HCT116 (cell line): Measurements from ENCODE around the gene VPS33B. TPM values are rescaled to one million over a fixed set of nuclear protein-coding genes. Genes with fewer than 3 reads are reported as not detected.

Experiments
- ATAC-seq: fragments of 200-7000 bp; cut with Tn5 transposase; 2 replicates; pipeline ENCODE4 v1.9.1; 2020; ENCODE audit warnings: mild to moderate bottlenecking, moderate library complexity
- BruUV-seq: library from RNA; stranded (reverse); fragments of 400-500 nt; replicated peaks from 2 replicates; lab custom pipeline; 2021; lab: Mats Ljungman, UMichigan
- CTCF ChIA-PET: fragments of 300-600 bp; sonication (Branson Sonifier 250); formaldehyde crosslinking; loops from one replicate; lab custom pipeline; 2021; ENCODE audit warnings: antibody characterized with exemption; lab: Charles Lee
- POLR2A ChIA-PET: fragments of 300-600, 350-600 bp; sonication (Branson Sonifier 250); formaldehyde crosslinking; loops from one replicate; lab custom pipeline; 2021; ENCODE audit warnings: antibody characterized with exemption; lab: Charles Lee
- RAD21 ChIA-PET, 2 experiments: fragments of 300-600 bp; sonication (Branson Sonifier 250); formaldehyde crosslinking; loops; one replicate each; lab custom pipeline; 2023; ENCODE audit warnings: low total read pairs in 2 of 2; ENCODE audit not compliant: uncharacterized antibody in 2 of 2, unreplicated experiment in 2 of 2, low non-redundant PET in 1 of 2; lab: Charles Lee
- DNase-seq: peaks from one replicate; pipeline ENCODE4 v3.0.0-alpha.2; 2010; ENCODE audit warnings: low read depth, low spot score
- H2AFZ ChIP-seq: fragments of 200-600 bp; shearing (Covaris generic), sonication (generic); 2 replicates; pipeline ENCODE4 v1.6.1; 2017; ENCODE audit warnings: low read depth, mixed run types, mixed read lengths, antibody characterized with exemption, low read length; ENCODE audit not compliant: poor library complexity, severe bottlenecking
- H3K27ac ChIP-seq: 2 replicates; pipeline ENCODE4 v1.5.1; 2012; ENCODE audit warnings: low read depth, low read length
- H3K27me3 ChIP-seq: fragments of 200-600 bp; sonication (generic); 2 replicates; pipeline ENCODE4 v1.6.1; 2016; ENCODE audit warnings: mixed run types, low read length, mixed read lengths; ENCODE audit not compliant: insufficient read depth
- H3K36me3 ChIP-seq, 2 experiments: fragments of 200-500 bp in 1 of 2; fragments of 200-600 bp in 1 of 2; sonication (Bioruptor generic) in 1 of 2; sonication (generic) in 1 of 2; 2 replicates each; pipeline versions ENCODE4 v1.5.1 to v1.6.1; 2014 to 2016; ENCODE audit warnings: low read length in 2 of 2, inconsistent platforms in 1 of 2, mixed read lengths in 1 of 2, mixed run types in 1 of 2; ENCODE audit not compliant: insufficient read depth in 2 of 2, control insufficient read depth in 1 of 2
- H3K4me1 ChIP-seq, 2 experiments: fragments of 200-600 bp in 1 of 2; sonication (generic) in 1 of 2; 2 replicates each; pipeline versions ENCODE4 v1.5.1 to v1.6.1; 2012 to 2017; ENCODE audit warnings: low read length in 2 of 2, inconsistent platforms in 1 of 2, mild to moderate bottlenecking in 1 of 2, mixed read lengths in 1 of 2, mixed run types in 1 of 2, moderate library complexity in 1 of 2; ENCODE audit not compliant: insufficient read depth in 2 of 2, control insufficient read depth in 1 of 2
- H3K4me2 ChIP-seq: fragments of 200-600 bp; sonication (generic); 2 replicates; pipeline ENCODE4 v1.6.1; 2017; ENCODE audit warnings: mixed run types, low read length, mixed read lengths
- H3K4me3 ChIP-seq, 2 experiments: fragments of 200-600 bp in 1 of 2; sonication (generic) in 1 of 2; replicated peaks in 1 of 2; 2 replicates each; pipeline ENCODE4 v1.5.1; 2011 to 2016; ENCODE audit warnings: low read length in 2 of 2, control low read depth in 1 of 2, low read depth in 1 of 2, mild to moderate bottlenecking in 1 of 2, mixed read lengths in 1 of 2, mixed run types in 1 of 2
- H3K79me2 ChIP-seq: fragments of 200-600 bp; sonication (generic); 2 replicates; pipeline ENCODE4 v1.6.1; 2017; ENCODE audit warnings: mild to moderate bottlenecking, mixed run types, low read length, moderate library complexity, mixed read lengths; ENCODE audit not compliant: insufficient read depth
- H3K9ac ChIP-seq: fragments of 200-600 bp; sonication (generic); 2 replicates; pipeline ENCODE4 v1.6.1; 2016; ENCODE audit warnings: low read length, mixed read lengths
- H3K9me2 ChIP-seq: fragments of 200-600 bp; sonication (generic), shearing (Covaris generic); 2 replicates; pipeline ENCODE4 v1.6.1; 2017; ENCODE audit warnings: mixed run types, mild to moderate bottlenecking, moderate library complexity; ENCODE audit not compliant: insufficient read depth
- H3K9me3 ChIP-seq, 2 experiments: fragments of 200-500 bp in 1 of 2; fragments of 200-600 bp in 1 of 2; sonication (Bioruptor generic) in 1 of 2; sonication (generic) in 1 of 2; 2 replicates each; pipeline ENCODE4 v1.6.1; 2014 to 2017; ENCODE audit warnings: low read length in 2 of 2, mixed read lengths in 2 of 2, inconsistent platforms in 1 of 2, low read depth in 1 of 2, mild to moderate bottlenecking in 1 of 2, mixed run types in 1 of 2, moderate library complexity in 1 of 2; ENCODE audit not compliant: control insufficient read depth in 1 of 2, insufficient read depth in 1 of 2
- H4K20me1 ChIP-seq: fragments of 200-600 bp; sonication (generic), shearing (Covaris generic); 2 replicates; pipeline ENCODE4 v1.6.1; 2017; ENCODE audit warnings: mixed run types, mild to moderate bottlenecking, moderate library complexity; ENCODE audit not compliant: insufficient read depth
- EZH2 ChIP-seq: fragments of 200-600 bp; sonication (generic); IDR thresholded peaks from 2 replicates; pipeline ENCODE4 v1.6.1; 2017; ENCODE audit warnings: antibody characterized with exemption, mixed run types
- POLR2A ChIP-seq: IDR thresholded peaks from 2 replicates; pipeline ENCODE4 v1.7.0; 2011; ENCODE audit warnings: borderline replicate concordance; ENCODE audit not compliant: insufficient read depth, insufficient read length; ENCODE audit errors: extremely low read depth
- RAD21 ChIP-seq: IDR thresholded peaks from 2 replicates; pipeline ENCODE4 v1.6.1; 2012; ENCODE audit warnings: low read depth, mild to moderate bottlenecking
- SP1 ChIP-seq: IDR thresholded peaks from 2 replicates; pipeline ENCODE4 v1.6.1; 2012; ENCODE audit warnings: low read depth
- YY1 ChIP-seq: IDR thresholded peaks from 2 replicates; pipeline ENCODE4 v1.6.1; 2011; ENCODE audit warnings: low read length, low read depth, moderate library complexity, mild to moderate bottlenecking; ENCODE audit not compliant: insufficient replicate concordance; ENCODE audit errors: extremely low read depth
- ZNF274 ChIP-seq: fragments of 200-500 bp; sonication (Bioruptor generic); IDR thresholded peaks from 2 replicates; pipeline ENCODE4 v1.6.1; 2014; ENCODE audit warnings: mild to moderate bottlenecking, low read depth, low read length, inconsistent platforms
- intact Hi-C: fragments of 100-400 bp; cut with micrococcal nuclease; formaldehyde crosslinking; loops from 2 replicates; pipeline ENCODE4 v1.10.0; 2022
- total RNA-seq: library from RNA; stranded (reverse); gene quantifications from one replicate; pipeline ENCODE4 v1.2.1, GENCODE V29; 2021; ENCODE audit not compliant: unreplicated experiment
- TF ChIP-seq, protein P1 (sequence below): IDR thresholded peaks from 2 replicates; pipeline ENCODE4 v1.6.1; 2011; ENCODE audit warnings: mild to moderate bottlenecking, low read length, moderate library complexity; ENCODE audit not compliant: insufficient replicate concordance; ENCODE audit errors: extremely low read depth
- TF ChIP-seq, protein P2 (sequence below): IDR thresholded peaks from 2 replicates; pipeline ENCODE4 v1.6.1; 2012; ENCODE audit warnings: low read depth

Gene VPS33B
- total RNA-seq, 1 experiment from 2014 or later, result 23.1 TPM

DNA sequence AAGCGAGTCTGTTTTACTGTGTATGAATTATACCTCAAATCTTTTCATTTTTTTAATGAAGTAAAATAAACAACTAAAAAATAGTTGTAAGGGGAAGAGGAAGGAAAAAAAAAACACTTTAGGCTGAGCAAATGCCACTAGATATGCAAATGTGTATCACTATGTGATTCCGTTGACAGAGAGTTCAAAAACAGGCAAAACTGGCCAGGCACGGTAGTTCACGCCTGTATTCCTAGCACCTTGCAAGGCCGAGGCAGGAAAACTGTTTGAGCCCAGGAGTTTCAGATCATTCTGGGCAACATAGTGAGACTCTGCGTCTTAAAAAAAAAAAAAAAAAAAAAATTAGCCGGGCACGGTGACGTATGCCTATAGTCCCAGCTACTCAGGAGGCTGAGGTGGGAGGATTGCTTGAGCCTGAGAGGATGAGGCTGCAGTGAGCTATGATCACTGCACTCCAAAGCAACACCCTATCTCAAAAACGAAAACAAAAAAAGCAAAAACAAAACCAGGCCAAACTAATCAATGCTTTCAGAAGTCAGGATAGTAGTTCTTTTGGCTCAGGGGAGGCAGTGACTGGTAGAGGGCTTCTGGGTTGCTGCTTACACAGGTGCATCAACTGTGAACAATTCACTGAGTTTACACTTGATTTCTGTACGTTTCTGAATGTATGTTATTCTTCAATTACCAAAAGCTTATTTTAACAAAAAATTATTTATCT is 35.4 kb downstream of the VPS33B start:
- H3K4me2 ChIP-seq, result no peak overlapping the region
- no peak overlapping the region for H3K27ac ChIP-seq
- peaks cover 0 to under 1% of the 10 kb centered on the region in 2 experiments; a peak in 1 of 4 replicates for H3K4me1 ChIP-seq
- H4K20me1 ChIP-seq, result no peaks in the 10 kb centered on the region
- peaks cover 98% of the 10 kb centered on the region for H3K79me2 ChIP-seq
- intact Hi-C loops, result no loop called here
- ChIA-PET RAD21 (no interaction called here), POLR2A (no interaction called here), CTCF (interaction anchor here (1.3 kb wide), 1 partner anchor 52 kb away, joined by 4 read pairs; the partner anchor contains the start of gene UNC45A)
- BruUV-seq, result no TSS peak
- H3K9ac ChIP-seq, result no peak overlapping the region
- TF ChIP-seq SP1 (no peak), POLR2A (no peak), ZNF274 (no peak), RAD21 (no peak), EZH2 (no peak), YY1 (no peak)
- TF ChIP-seq, protein P1, sequence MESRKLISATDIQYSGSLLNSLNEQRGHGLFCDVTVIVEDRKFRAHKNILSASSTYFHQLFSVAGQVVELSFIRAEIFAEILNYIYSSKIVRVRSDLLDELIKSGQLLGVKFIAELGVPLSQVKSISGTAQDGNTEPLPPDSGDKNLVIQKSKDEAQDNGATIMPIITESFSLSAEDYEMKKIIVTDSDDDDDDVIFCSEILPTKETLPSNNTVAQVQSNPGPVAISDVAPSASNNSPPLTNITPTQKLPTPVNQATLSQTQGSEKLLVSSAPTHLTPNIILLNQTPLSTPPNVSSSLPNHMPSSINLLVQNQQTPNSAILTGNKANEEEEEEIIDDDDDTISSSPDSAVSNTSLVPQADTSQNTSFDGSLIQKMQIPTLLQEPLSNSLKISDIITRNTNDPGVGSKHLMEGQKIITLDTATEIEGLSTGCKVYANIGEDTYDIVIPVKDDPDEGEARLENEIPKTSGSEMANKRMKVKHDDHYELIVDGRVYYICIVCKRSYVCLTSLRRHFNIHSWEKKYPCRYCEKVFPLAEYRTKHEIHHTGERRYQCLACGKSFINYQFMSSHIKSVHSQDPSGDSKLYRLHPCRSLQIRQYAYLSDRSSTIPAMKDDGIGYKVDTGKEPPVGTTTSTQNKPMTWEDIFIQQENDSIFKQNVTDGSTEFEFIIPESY, result no peak
- TF ChIP-seq, protein P2, sequence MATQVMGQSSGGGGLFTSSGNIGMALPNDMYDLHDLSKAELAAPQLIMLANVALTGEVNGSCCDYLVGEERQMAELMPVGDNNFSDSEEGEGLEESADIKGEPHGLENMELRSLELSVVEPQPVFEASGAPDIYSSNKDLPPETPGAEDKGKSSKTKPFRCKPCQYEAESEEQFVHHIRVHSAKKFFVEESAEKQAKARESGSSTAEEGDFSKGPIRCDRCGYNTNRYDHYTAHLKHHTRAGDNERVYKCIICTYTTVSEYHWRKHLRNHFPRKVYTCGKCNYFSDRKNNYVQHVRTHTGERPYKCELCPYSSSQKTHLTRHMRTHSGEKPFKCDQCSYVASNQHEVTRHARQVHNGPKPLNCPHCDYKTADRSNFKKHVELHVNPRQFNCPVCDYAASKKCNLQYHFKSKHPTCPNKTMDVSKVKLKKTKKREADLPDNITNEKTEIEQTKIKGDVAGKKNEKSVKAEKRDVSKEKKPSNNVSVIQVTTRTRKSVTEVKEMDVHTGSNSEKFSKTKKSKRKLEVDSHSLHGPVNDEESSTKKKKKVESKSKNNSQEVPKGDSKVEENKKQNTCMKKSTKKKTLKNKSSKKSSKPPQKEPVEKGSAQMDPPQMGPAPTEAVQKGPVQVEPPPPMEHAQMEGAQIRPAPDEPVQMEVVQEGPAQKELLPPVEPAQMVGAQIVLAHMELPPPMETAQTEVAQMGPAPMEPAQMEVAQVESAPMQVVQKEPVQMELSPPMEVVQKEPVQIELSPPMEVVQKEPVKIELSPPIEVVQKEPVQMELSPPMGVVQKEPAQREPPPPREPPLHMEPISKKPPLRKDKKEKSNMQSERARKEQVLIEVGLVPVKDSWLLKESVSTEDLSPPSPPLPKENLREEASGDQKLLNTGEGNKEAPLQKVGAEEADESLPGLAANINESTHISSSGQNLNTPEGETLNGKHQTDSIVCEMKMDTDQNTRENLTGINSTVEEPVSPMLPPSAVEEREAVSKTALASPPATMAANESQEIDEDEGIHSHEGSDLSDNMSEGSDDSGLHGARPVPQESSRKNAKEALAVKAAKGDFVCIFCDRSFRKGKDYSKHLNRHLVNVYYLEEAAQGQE, result no peak
- no peak overlapping the region for H3K4me3 ChIP-seq
- no peak for DNase-seq
- H3K9me2 ChIP-seq, result no peaks in the 10 kb centered on the region
- no peak for ATAC-seq
- peaks cover 11 to 29% of the 10 kb centered on the region in 2 experiments for H3K36me3 ChIP-seq
- no peaks in the 10 kb centered on the region for H3K27me3 ChIP-seq
- H3K9me3 ChIP-seq, result no peaks in the 10 kb centered on the region
- H2AFZ ChIP-seq, result no peak overlapping the region
